Measurements from ENCODE around the gene TTC39C. TPM values are rescaled to one million over a fixed set of nuclear protein-coding genes. Genes with fewer than 3 reads are reported as not detected.

Gene TTC39C
- total and polyA plus RNA-seq, 3 donors from 2014 or later, result 57.7 to 70.4 (median 68.3) TPM

DNA sequence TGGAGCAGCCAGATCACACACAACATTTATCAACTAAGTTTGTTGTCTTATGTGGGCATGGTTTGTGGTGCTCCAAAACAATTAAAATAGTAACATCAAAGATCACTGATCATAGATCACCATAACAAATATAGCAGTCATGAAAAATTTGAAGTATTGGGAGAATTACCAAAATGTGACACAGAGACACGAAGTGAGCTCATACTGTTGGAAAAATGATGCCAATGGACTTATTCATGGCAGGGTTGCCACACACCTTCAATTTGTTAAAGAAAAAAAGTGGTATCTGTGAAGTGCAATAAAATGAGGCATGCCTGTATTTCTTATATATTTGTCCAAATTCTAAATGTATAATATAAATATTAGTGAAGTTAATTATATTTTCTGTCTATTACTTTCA is 81.4 kb downstream of the TTC39C start:
- Histone ChIP-seq H3K27me3 (no peaks in the 10 kb centered on the region), H3K9me3 (no peaks in the 10 kb centered on the region), H3K27ac (no peak overlapping the region), H3K36me3 (ENCODE audit: low read depth, missing control alignments) (no peaks in the 10 kb centered on the region), H3K4me3 (no peak overlapping the region), H3K4me1 (no peaks in the 10 kb centered on the region)
- TF ChIP-seq POLR2A (IDR thresholded peaks at IDR 0.05), result no peak
- TF ChIP-seq, protein P1, sequence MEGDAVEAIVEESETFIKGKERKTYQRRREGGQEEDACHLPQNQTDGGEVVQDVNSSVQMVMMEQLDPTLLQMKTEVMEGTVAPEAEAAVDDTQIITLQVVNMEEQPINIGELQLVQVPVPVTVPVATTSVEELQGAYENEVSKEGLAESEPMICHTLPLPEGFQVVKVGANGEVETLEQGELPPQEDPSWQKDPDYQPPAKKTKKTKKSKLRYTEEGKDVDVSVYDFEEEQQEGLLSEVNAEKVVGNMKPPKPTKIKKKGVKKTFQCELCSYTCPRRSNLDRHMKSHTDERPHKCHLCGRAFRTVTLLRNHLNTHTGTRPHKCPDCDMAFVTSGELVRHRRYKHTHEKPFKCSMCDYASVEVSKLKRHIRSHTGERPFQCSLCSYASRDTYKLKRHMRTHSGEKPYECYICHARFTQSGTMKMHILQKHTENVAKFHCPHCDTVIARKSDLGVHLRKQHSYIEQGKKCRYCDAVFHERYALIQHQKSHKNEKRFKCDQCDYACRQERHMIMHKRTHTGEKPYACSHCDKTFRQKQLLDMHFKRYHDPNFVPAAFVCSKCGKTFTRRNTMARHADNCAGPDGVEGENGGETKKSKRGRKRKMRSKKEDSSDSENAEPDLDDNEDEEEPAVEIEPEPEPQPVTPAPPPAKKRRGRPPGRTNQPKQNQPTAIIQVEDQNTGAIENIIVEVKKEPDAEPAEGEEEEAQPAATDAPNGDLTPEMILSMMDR (IDR thresholded peaks at IDR 0.05), result no peak
- DNase-seq, result no peak
- intact Hi-C loops (cut with DNase I; ENCODE audit: low total_unique reads), result no loop called here
- whole genome bisulfite sequencing, 2 donors, result 97 to 100% methylated on average over 1 of the region's 1 CpG

GRCh38 chr18:24103320-24104021 is 88.9 kb downstream of the TTC39C start:
- 63 to 66% methylated on average over 6 of the region's 6 CpGs for WGBS, 2 donors
- DNase-seq, result no peak
- no peaks in the 10 kb centered on the region for H3K27me3 ChIP-seq
- no peak overlapping the region for H3K4me3 ChIP-seq
- H3K36me3 ChIP-seq (ENCODE audit: low read depth, missing control alignments), result no peaks in the 10 kb centered on the region
- TF ChIP-seq POLR2A (IDR thresholded peaks at IDR 0.05), result no peak
- TF ChIP-seq, protein P1 (IDR thresholded peaks at IDR 0.05), result no peak
- no peak overlapping the region for H3K27ac ChIP-seq
- intact Hi-C loops (cut with DNase I; ENCODE audit: low total_unique reads), result no loop called here
- no peaks in the 10 kb centered on the region for H3K9me3 ChIP-seq
- H3K4me1 ChIP-seq, result no peaks in the 10 kb centered on the region

DNA sequence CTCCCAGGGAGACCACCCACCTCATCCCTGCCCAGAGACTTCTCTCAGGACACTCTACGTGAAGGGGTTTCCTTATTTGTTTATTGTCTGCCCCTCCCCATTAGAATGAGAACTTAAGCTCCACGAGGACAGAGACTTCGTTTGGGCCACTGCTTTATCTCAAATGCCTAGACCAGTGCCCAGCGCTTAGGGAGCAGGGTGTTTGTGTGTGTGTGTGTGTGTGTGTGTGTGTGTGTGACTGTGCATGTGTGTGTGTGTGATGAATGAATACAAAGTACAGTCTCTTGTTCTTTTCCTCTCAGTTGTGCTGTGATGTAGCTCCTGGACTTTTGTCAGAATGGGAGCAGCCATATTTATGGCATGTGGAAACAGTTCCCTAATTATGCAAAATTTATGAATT is 89.9 kb downstream of the TTC39C start:
- Histone ChIP-seq H3K36me3 (ENCODE audit: low read depth, missing control alignments) (no peaks in the 10 kb centered on the region), H3K9me3 (no peaks in the 10 kb centered on the region), H3K27me3 (no peaks in the 10 kb centered on the region), H3K4me1 (no peaks in the 10 kb centered on the region), H3K4me3 (no peak overlapping the region), H3K27ac (no peak overlapping the region)
- TF ChIP-seq, protein P1 (IDR thresholded peaks at IDR 0.05), result no peak
- TF ChIP-seq POLR2A (IDR thresholded peaks at IDR 0.05), result no peak
- intact Hi-C loops (cut with DNase I; ENCODE audit: low total_unique reads), result no loop called here
- 76 to 80% methylated on average over 4 of the region's 4 CpGs for WGBS, 2 donors
- DNase-seq, result no peak

DNA sequence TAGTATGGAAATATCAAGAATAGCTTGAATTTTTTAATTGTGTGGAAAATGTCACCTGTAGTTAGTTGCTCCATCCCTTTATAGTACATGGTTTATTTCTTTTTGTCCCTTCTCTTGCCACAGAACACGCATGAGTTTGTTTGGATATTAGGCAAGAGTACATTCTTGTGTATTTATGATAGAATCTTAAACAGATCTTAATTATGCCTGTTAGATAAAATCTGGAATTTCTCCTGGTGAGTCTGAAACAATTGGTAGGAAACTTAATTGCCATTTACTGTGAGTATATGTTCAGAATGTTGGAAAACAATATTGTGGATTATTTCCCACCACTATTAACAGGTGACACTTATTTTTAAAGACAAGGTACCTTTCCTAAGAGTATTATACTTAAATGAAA is 94.1 kb downstream of the TTC39C start:
- 94 to 98% methylated on average over 1 of the region's 1 CpG for WGBS, 2 donors
- Histone ChIP-seq H3K27me3 (no peaks in the 10 kb centered on the region), H3K4me3 (no peak overlapping the region), H3K9me3 (no peaks in the 10 kb centered on the region), H3K4me1 (no peaks in the 10 kb centered on the region), H3K27ac (no peak overlapping the region), H3K36me3 (ENCODE audit: low read depth, missing control alignments) (no peaks in the 10 kb centered on the region)
- intact Hi-C loops (cut with DNase I; ENCODE audit: low total_unique reads), result no loop called here
- no peak for TF ChIP-seq POLR2A (IDR thresholded peaks at IDR 0.05)
- TF ChIP-seq, protein P1 (IDR thresholded peaks at IDR 0.05), result no peak
- no peak for DNase-seq

- Histone ChIP-seq H3K27ac (no peak overlapping the region), H3K27me3 (no peaks in the 10 kb centered on the region), H3K4me3 (no peak overlapping the region), H3K4me1 (peaks cover 9% of the 10 kb centered on the region), H3K36me3 (ENCODE audit: low read depth, missing control alignments) (no peaks in the 10 kb centered on the region), H3K9me3 (no peaks in the 10 kb centered on the region)
- WGBS, 2 donors, result 86% methylated on average over 2 of the region's 2 CpGs
- no peak for DNase-seq
- intact Hi-C loops (cut with DNase I; ENCODE audit: low total_unique reads), result no loop called here
- TF ChIP-seq, protein P1 (IDR thresholded peaks at IDR 0.05), result no peak
- TF ChIP-seq POLR2A (IDR thresholded peaks at IDR 0.05), result no peak
Measured at GRCh38 chr18:24111936-24112335, 97.4 kb downstream of the TTC39C start.
